Esophagus mucosa (tissue), 1 donor: ENCODE measurements around the gene PASD1. TPM values are rescaled to one million over a fixed set of nuclear protein-coding genes. Genes with fewer than 3 reads are reported as not detected.
"Not testable (repeated sequence)": the region's sequence is repeated elsewhere in the genome, so short reads cannot be mapped to it uniquely, and the experiment has no call there.

Experiments used
- ATAC-seq: fragments of 200-7000 bp; cut with Tn5 transposase; one replicate; pipeline ENCODE4 v1.9.1; 2020
- total RNA-seq: library from RNA; stranded (reverse); gene quantifications from one replicate; pipeline ENCODE4 v1.2.4, GENCODE V29; 2023
- donor health status: DM: yes; HTN: yes; CAD: no.

Gene PASD1, protein sequence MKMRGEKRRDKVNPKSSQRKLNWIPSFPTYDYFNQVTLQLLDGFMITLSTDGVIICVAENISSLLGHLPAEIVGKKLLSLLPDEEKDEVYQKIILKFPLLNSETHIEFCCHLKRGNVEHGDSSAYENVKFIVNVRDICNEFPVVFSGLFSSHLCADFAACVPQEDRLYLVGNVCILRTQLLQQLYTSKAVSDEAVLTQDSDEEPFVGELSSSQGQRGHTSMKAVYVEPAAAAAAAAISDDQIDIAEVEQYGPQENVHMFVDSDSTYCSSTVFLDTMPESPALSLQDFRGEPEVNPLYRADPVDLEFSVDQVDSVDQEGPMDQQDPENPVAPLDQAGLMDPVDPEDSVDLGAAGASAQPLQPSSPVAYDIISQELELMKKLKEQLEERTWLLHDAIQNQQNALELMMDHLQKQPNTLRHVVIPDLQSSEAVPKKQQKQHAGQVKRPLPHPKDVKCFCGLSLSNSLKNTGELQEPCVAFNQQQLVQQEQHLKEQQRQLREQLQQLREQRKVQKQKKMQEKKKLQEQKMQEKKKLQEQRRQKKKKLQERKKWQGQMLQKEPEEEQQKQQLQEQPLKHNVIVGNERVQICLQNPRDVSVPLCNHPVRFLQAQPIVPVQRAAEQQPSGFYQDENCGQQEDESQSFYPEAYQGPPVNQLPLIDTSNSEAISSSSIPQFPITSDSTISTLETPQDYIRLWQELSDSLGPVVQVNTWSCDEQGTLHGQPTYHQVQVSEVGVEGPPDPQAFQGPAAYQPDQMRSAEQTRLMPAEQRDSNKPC
- total RNA-seq = not detected

DNA sequence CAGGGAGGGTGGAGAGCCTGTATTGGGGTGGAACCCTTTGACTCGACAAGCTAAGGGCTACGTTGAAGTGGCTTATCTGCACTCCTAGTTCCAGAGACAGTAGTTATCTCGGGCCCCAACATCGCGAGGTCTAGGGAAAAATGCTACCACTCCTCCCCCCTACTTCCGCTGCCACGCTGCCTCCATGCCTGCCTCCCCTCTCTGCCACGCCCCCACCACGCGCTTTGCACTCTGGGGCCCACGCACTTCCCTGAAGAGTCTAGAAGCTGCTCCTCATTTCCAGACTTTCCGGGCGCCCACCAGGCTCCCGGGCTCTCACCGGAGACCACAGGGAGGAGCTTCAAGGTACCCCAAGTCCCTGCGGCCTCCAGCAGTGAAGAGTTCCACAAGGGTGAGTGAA, at the start of gene PASD1:
TSS of gene PASD1 (plus strand) at position 227 of the 400 bp plus-strand sequence. CDS start 37,879 bp downstream, outside the sequence.
- ATAC-seq = no peak

DNA sequence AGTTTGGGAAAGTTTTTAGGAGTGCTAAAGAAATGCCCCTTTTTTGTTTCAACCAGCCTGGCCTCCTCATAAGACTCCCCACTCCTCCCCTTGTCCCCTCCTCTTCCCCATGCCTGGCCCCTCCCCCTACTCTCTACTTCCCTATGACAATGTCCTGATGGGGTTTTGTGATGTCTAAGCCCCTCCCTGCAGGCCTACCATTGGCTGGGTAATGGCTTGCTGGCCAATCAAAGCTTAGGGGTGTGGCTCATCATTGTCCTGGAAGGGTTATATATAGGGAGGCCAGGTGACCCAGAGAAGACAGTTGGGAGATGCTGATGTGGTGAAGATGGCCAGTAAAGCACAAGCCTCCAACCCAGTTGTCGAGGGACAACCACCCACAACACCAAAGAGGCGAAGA, 48.2 kb upstream of the PASD1 start:
- ATAC-seq = no peak

DNA sequence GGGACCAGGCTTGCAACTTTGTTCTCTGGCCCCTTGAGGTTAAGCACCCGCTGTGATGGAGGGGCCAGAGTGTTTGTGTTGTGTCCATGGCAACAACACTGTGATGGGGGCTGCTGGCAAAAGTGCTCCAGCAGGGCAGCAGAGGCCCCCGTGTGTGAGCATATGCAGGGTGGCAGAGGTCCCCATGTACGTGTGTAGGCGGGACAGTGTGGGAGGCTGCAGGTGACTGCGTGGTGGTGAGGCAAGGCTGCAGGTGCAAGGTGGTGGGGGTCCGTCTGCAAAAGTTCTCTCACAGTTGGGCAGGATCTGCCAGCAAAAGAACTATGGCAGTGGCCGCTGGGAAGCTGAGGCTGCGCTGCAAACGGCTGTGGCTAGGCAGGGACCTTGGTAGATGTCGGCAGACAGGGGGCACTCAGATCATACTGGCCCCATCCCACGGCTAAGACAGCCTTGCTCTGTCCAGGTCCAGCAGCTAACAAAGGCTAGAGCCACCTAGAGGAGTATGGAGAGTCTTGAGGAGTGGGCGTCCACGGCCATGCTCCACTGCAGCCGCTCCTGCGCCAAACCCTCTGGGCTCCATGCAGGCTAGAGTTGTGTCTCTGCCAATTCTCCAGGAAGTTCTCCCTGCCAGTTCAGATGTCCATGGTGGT, 46.8 kb upstream of the PASD1 start:
- no peak for ATAC-seq

DNA sequence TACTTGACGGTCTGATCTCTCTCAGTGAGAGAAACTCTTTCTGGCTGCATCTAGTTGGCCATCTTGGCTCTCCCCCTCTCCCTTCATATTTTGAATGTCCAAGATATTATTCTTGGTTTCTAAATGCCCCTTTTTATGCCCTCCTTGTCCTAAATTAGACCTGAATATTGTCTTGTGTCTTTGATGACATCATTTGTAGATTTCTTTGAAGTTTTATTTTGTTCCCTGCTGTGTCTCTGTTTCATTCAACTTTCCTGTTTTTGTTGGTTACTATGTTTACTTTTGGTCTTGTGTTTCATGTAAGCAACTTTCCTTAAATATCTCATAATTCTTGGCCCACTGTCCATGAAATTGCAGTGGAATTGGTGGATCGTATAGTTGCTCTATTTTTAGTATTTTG, 46.1 kb upstream of the PASD1 start:
- no peak for ATAC-seq

DNA sequence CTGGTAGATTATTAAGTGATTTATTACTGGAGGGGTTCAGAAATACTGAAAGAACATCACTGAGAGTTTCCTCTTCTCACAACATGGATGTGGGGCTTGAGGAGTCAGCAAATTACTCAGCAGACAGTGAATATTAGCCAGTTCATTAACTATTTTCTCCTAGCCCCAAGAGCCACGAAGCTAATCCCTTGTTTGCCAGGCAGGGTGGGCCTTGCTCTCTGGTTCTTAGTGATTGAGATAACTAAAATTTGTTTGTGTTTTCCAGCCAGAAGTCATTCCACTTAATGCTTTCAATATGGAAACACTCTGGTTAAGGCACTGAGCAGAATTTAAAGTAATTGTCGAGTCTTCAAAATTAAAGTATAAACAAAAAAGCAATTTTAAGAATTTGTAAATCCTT, 40.1 kb upstream of the PASD1 start:
- ATAC-seq = no peak

DNA sequence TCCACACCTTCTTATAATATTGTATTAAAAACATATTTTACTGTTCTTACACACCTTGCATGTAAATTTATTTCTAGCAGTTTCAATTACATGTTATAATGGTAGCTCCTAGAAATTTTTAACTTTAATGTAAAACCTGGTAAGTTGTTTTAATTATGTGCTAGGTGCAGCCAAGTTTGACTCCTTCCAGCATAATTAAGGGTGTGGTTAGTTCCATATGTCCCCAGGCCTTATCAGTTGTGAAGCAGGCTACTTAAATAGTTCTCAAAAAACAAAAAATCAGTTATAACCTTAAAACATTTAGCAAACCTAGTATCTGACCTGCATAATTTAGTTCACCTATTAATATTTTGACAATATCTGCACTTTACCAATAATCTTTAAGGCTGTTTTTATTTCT, 26.9 kb upstream of the PASD1 start:
- ATAC-seq = no peak

DNA sequence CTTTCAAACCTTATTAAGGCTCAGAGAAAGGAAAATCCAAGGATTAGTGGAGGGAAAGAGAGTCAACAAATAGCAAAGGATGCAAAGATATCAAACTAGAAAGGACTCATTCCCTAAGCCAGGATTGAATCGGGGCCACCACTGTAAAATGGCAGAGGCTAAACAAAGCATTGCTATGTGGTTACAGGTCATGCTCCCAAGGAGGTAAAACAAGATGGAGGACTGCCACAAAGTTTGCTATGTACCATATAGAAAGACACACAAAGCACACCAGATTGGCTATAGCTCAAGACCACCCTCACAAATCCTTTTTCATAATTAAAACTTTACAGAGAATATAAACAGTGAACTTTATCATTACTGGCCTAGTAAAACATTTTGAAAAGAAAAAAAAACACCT, 25.9 kb upstream of the PASD1 start:
- no peak for ATAC-seq

DNA sequence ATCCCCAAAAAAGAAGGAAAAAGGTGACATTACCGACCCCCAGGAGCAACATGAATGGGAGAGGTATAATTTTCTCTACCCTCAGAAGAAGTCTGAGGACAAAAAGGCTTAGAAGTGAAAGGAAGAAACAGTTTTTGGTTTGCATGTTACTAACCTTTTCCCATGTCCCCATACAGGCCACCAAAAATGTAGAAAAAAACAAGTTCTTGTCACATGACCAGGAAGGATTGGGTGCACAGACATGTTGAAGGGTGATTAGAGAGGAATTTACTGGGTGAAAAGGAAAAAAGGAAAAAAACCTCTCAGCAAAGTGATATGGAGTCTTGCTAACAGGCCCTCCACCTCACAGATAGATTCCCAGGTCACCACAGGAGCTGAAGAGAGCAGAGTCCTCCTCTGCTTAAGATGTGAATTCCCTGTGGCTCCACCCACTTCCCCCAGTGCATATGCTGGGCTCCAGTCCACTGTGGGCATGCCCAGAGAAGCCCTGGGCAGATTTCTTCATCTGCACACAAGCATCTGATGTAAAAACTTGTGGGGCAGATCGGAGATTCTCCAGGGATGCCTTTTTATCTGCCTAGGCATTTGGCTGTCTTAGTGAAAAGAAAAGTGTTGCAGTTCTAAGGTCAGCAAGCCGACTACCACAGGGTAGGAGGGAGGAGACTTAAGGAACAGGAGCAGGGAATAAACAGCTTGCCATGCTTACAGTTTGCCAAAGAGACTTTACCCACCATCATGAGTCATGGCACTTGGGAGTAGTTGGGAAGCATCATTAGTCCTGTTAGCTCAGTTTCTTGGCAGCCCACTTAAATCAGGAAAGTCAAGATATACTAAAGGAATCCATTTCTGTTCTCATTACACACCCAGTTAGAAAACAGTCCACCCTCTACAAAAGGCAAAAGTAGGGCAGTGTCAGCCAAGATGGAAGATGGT, 25.0 kb upstream of the PASD1 start:
- no peak for ATAC-seq

DNA sequence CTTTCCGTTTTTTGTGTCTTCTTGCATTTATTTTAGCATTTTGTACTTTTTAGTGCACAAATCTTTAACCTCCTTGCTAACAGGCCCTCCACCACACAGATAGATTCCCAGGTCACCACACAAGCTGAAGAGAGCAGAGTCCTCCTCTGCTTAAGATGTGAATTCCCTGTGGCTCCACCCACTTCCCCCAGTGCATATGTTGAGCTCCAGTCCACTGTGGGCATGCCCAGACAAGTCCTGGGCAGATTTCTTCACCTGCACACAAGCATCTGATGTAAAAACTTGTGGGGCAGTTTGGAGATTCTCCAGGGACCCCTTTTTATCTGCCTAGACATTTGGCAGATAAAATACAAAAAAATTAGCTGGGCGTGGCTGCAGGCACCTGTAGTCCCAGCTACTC, 19.8 kb upstream of the PASD1 start:
- ATAC-seq = no peak

DNA sequence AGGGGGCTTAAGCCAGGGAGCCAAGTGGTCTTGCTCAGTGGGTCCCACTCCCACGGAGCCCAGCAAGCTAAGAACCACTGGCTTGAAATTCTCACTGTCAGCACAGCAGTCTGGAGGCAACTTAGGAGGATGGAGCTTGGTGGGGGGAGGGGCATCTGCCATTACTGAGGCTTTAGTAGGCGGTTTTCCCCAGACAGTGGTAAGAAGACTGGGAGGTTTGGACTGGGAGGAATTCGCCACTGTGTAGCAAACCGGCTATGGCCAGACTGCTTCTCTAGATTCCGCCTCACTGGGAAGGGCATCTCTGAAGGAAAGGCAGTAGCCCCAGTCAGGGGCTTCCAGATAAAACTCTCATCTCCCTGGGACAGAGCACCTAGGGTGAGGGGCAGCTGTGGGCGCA, 17.2 kb upstream of the PASD1 start:
- not testable (repeated sequence) for ATAC-seq

DNA sequence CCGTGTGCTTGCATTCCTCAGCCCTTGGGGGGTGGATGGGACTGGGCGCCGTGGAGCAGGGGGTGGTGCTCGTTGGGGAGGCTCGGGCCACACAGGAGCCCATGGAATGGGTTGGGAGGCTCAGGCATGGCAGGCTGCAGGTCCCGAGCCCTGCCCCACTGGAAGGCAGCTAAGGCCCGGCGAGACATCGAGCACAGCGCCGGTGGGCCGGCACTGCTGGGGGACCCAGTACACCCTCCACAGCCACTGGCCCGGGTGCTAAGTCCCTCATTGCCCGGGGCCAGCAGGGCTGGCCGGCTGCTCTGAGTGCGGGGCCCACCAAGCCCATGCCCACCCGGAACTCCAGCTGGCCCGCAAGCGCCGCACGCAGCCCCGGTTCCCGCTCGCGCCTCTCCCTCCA, 12.3 kb upstream of the PASD1 start:
- not testable (repeated sequence) for ATAC-seq

DNA sequence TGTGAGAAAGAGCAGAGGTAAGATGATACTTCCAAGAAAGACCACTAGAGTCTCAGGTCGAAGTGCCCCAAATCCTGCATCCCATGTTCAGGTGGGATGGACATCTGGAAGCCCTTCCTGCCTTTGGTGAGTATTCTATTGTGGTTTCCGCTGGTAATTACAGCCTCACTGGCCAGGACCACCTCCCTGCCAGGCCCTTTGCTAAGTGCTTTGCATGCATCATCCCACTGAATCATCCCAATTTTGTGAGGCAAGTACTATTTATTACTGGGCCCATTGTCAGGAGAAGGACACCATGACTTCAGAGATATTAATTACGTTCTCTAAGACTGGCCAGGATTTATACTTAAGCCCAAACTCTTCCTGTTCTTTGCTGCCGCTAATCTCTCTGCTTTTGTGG, 10.7 kb upstream of the PASD1 start:
- ATAC-seq = no peak

DNA sequence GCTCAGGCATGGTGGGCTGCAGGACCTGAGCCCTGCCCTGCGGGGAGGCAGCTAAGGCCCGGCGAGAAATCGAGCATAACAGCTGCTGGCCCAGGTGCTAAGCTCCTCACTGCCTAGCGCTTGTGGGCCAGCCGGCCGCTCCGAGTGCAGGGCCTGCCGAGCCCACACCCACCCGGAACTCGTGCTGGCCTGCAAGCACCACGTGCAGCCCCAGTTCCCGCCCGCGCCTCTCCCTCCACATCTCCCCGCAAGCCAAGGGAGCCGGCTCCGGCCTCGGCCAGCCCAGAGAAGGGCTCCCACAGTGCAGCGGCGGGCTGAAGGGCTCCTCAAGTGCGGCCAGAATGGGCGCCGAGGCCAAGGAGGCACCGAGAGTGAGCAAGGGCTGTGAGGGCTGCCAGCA, 8.2 kb upstream of the PASD1 start:
- not testable (repeated sequence) for ATAC-seq

DNA sequence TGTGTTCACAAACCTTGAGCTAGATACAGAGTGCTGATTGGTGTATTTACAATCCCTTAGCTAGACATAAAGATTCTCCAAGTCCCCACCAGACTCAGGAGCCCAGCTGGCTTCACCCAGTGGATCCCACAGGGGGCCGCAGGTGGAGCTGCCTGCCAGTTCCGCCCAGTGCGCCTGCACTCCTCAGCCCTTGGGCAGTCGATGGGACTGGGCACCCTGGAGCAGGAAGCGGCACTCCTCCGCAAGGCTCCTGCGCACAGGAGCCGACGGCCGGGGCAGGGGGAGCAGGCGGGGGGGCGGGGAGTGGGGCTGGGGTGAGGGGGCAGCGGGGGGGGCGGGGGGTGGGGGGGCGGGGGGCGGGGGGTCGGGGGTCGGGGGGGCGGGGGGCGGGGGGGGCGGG, 990 bp upstream of the PASD1 start:
- ATAC-seq = not testable (repeated sequence)

DNA sequence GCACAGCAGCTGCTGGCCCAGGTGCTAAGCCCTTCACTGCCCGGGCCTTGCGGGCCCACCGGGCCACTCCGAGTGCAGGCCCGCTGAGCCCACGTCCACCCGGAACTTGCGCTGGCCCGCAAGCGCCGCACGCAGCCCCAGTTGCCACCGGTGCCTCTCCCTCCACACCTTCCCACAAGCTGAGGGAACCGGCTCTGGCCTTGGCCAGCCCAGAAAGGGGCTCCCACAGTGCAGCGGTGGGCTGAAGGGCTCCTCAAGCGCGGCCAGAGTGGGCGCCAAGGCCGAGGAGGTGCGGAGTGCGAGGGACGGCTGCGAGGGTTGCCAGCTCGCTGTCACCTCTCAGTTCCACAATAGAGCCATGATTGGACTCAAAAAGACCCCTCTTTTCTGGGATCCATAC, 472 bp upstream of the PASD1 start:
- ATAC-seq = not testable (repeated sequence)

DNA sequence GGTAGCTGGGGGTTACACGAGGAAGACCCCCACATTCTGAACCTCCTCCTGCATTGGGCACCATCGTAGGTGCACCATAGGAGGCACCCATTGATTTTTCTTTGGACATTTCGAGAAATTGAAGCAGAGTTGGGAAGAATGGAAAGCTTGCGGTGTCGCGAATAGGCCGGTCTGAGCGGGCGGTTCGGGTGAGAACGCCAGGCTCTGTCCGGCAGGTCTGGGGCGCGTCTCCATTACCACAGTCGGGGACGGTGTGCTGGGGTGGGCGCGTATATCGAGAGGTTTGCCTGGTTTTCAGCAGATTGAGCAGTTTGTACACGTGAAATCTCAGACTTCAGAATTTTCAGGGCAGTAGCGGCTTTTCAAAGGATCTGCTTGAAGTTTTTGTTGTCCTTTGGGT, 560 bp downstream of the PASD1 start:
- no peak for ATAC-seq

DNA sequence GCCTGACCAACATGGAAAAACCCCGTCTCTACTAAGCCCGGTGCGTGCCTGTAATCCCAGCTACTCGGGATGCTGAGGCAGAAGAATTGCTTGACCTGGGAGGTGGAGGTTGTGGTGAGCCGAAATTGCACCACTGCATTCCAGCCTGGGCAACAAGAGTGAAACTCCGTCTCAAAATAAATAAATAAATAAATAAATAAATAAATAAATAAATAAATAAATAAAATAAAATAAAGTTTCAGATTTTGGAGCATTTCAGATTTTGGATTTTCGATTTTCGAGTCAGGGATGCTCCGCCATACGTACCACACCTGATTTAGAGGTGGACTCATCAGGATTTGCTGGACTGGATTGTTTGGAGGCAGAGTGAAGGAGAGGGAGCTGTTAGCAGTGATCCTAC, 3.4 kb downstream of the PASD1 start:
- not testable (repeated sequence) for ATAC-seq

DNA sequence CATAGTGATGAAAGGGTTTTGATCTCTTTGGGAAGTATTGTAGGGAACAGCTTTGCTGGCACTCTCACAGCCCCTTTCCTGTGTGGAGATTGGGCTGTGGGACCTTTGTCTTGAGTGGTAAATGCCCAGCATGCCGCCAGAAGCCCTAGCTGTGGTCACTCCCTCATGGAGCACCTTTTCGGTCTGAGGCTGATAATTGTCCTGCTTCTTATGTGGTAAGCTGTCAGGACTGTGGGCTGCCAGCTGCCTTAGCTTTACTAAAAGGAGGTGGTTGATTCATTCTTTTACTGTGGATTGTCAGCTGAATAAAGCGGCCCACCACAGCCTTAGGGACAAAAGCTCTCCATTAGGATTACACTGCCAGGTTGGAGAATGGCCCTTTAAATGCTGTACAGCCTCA, 7.1 kb downstream of the PASD1 start:
- no peak for ATAC-seq

DNA sequence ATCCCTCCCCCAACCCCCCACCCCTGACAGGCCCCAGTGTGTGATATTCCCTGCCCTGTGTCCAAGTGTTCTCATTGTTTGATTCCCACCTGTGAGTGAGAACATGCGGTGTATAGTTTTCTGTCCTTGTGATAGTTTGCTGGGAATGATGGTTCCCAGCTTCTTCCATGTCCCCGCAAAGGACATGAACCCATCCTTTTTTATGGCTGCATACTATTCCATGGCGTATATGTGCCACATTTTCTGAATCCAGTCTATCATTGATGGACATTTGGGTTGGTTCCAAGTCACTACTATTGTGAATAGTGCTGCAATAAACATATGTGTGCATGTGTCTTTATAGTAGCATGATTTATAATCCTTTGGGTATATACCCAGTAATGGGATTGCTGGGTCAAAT, 29.9 kb downstream of the PASD1 start:
- not testable (repeated sequence) for ATAC-seq

DNA sequence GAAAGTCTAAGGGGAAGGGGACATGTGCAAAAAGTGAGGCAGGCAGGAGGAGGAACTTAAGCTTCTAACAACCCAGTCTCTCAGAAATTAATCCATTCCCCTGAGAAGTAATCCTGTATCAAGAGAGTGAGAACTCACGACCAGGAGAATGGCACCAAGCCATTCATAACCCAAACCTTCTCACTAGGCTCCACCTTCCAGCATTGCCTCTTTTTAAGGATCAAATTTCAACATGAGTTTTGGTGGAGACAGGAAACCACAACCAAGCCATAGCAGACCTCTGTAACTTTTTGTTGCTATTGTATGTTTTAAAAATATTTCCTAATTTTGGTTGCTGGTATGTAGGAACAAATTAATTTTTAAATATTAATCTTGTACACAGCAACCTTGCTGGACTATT, 32.8 kb downstream of the PASD1 start:
- no peak for ATAC-seq

DNA sequence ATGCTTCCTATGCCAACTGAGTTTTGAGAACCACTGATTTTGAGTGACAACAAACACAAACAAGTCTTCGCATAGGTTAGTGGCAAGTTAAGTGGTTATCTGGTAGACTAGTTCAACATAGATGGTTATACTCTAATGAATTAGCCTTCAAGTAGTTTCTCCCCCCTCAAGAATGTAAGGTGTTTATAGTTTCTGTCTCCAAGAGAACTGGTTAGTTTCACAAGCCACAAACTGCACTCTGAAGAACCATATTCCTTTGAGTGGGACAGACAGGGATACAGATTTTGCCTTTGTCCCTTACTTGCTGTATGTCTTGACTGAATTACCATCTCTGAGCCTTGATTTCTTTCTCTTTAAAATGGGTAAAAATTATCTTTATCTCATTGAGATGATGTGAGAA, 41.5 kb downstream of the PASD1 start:
- no peak for ATAC-seq

DNA sequence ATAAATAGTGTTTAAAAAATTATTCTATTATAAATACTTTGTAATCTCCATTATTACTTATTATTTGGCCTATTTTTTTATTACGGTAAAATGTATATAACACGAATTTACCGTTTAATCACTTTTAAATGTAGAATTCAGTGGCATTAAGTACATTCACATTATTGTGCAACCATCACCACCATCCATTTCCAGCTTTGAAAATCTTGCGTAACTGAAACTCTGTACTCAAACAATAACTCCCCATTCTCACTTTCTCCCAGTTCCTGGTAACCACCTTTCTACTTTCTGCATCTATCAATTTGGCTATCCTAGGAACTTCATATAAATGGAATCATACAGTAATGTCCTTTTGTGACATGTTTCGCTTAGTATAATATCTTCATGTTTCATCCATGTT, 45.7 kb downstream of the PASD1 start:
- ATAC-seq = no peak
